GM12878 (cell line): Measurements from ENCODE around the gene OPRM1. TPM values are rescaled to one million over a fixed set of nuclear protein-coding genes. Genes with fewer than 3 reads are reported as not detected.

Experiments
- ATAC-seq: fragments of 200-7000 bp; cut with Tn5 transposase; 3 replicates; pipeline ENCODE4 v1.9.1; 2020; ENCODE audit warnings: mild to moderate bottlenecking, moderate library complexity
- BruUV-seq: library from RNA; stranded (reverse); fragments of 400-500 nt; replicated peaks from 2 replicates; lab custom pipeline; 2021; lab: Mats Ljungman, UMichigan
- CTCF ChIA-PET: fragments of 300-600 bp; sonication (Branson Sonifier 250); formaldehyde crosslinking; extraction: SDS; loops from one replicate; lab custom pipeline; 2021; ENCODE audit warnings: inconsistent platforms; lab: Yijun Ruan, JAX
- POLR2A ChIA-PET: fragments of 350-600 bp; formaldehyde crosslinking; extraction: SDS; loops from one replicate; lab custom pipeline; 2021; ENCODE audit warnings: inconsistent platforms; lab: Charles Lee
- RAD21 ChIA-PET: fragments of 300-600 bp; sonication (Branson Sonifier 250); formaldehyde crosslinking; loops from one replicate; lab custom pipeline; 2023; ENCODE audit warnings: antibody characterized with exemption; ENCODE audit not compliant: unreplicated experiment; lab: Charles Lee
- SMC1A ChIA-PET: fragments of 300-600 bp; sonication (Branson Sonifier 250); formaldehyde crosslinking; loops from one replicate; lab custom pipeline; 2023; ENCODE audit not compliant: unreplicated experiment, uncharacterized antibody; lab: Charles Lee
- DNase-seq: peaks from one replicate; pipeline ENCODE4 v3.0.0-alpha.2; 2011; ENCODE audit warnings: low read depth, low spot score
- FAIRE-seq: peaks from 3 replicates; lab custom pipeline; 2011; peaks lifted over from hg19 to GRCh38; lab: Jason Lieb, UNC
- H2AFZ ChIP-seq: 2 replicates; pipeline ENCODE4 v1.6.0; 2011; ENCODE audit warnings: low read depth, low read length, control low read depth; ENCODE audit not compliant: control insufficient read depth
- H3K27ac ChIP-seq: 2 replicates; pipeline ENCODE4 v1.5.1; 2011; ENCODE audit warnings: control low read depth; ENCODE audit not compliant: control insufficient read depth, insufficient read depth
- H3K27me3 ChIP-seq, 2 experiments: replicated peaks in 1 of 2; 2 replicates each; pipeline versions ENCODE4 v1.6.0 to v1.6.1; 2011; ENCODE audit warnings: low read length in 1 of 2; ENCODE audit not compliant: control insufficient read depth in 2 of 2, insufficient read depth in 2 of 2
- H3K36me3 ChIP-seq, 2 experiments: 2 replicates each; pipeline ENCODE4 v1.5.1; 2011; ENCODE audit warnings: low read length in 1 of 2; ENCODE audit not compliant: control insufficient read depth in 2 of 2, insufficient read depth in 2 of 2
- H3K4me1 ChIP-seq: 2 replicates; pipeline ENCODE4 v1.6.1; 2011; ENCODE audit warnings: mild to moderate bottlenecking, low read length, moderate library complexity, mixed read lengths; ENCODE audit not compliant: control insufficient read depth, insufficient read depth
- H3K4me2 ChIP-seq: 2 replicates; pipeline ENCODE4 v1.6.0; 2011; ENCODE audit warnings: control low read depth; ENCODE audit not compliant: control insufficient read depth, insufficient read depth
- H3K4me3 ChIP-seq: fragments of 200-600 bp; sonication (generic); 2 replicates; pipeline ENCODE4 v1.5.1; 2016
- H3K79me2 ChIP-seq: 2 replicates; pipeline ENCODE4 v1.6.0; 2011; ENCODE audit warnings: low read length; ENCODE audit not compliant: control insufficient read depth, insufficient read depth
- H3K9ac ChIP-seq: 2 replicates; pipeline ENCODE4 v1.8.0; 2011; ENCODE audit warnings: low read length, control low read depth, mixed read lengths; ENCODE audit not compliant: control insufficient read depth, insufficient read depth
- H3K9me3 ChIP-seq: replicated peaks from 3 replicates; pipeline ENCODE4 v1.5.1; 2011; ENCODE audit warnings: mild to moderate bottlenecking, low read length; ENCODE audit not compliant: control insufficient read depth, insufficient read depth
- H4K20me1 ChIP-seq: 2 replicates; pipeline ENCODE4 v1.6.0; 2011; ENCODE audit not compliant: control insufficient read depth, insufficient read depth
- BCL11A ChIP-seq: IDR thresholded peaks from 2 replicates; pipeline ENCODE4 v1.6.1; 2011; ENCODE audit warnings: low read depth, low read length
- EED ChIP-seq: sonication (generic); IDR thresholded peaks from 2 replicates; pipeline ENCODE4 v1.6.1; 2016; ENCODE audit warnings: antibody characterized with exemption, low read depth
- FOXM1 ChIP-seq: IDR thresholded peaks from 2 replicates; pipeline ENCODE4 v1.6.1; 2012; ENCODE audit warnings: low read depth, mild to moderate bottlenecking, inconsistent platforms, low read length, moderate library complexity
- HDAC2 ChIP-seq: fragments of 200-600 bp; sonication (generic); IDR thresholded peaks from 2 replicates; pipeline ENCODE4 v1.6.1; 2017
- KDM1A ChIP-seq: fragments of 200-600 bp; sonication (generic); IDR thresholded peaks from 2 replicates; pipeline ENCODE4 v1.6.1; 2016; ENCODE audit warnings: borderline replicate concordance
- NRF1 ChIP-seq: conservative IDR thresholded peaks from 2 replicates; pipeline ENCODE4 v1.6.1; 2011; ENCODE audit warnings: mild to moderate bottlenecking, low read depth, low read length, improper control_type of control experiment
- PAX8 ChIP-seq: fragments of 450-650 bp; IDR thresholded peaks from 2 replicates; pipeline ENCODE4 v1.6.1; 2017; ENCODE audit warnings: mild to moderate bottlenecking, moderate library complexity
- PKNOX1 ChIP-seq: fragments of 450-650 bp; IDR thresholded peaks from 2 replicates; pipeline ENCODE4 v1.6.1; 2016; ENCODE audit warnings: mild to moderate bottlenecking
- PML ChIP-seq: IDR thresholded peaks from 2 replicates; pipeline ENCODE4 v1.6.1; 2012; ENCODE audit warnings: low read length, inconsistent platforms
- RELA ChIP-seq: fragments of 450-650 bp; IDR thresholded peaks from 2 replicates; pipeline ENCODE4 v1.8.0; 2014; ENCODE audit warnings: borderline replicate concordance; ENCODE audit not compliant: partially characterized antibody
- SRF ChIP-seq, 2 experiments: IDR thresholded peaks; 2 replicates each; pipeline ENCODE4 v1.6.1; 2011; ENCODE audit warnings: low read depth in 2 of 2, low read length in 2 of 2, mild to moderate bottlenecking in 1 of 2, moderate library complexity in 1 of 2
- WGBS: methylation state at CpG from one replicate; pipeline ENCODE4 v1.1.6; 2016; ENCODE audit warnings: low lambda C conversion rate; ENCODE audit not compliant: insufficient replicate concordance, insufficient coverage; ENCODE audit errors: missing lambda C conversion rate; 5-methylcytosine and 5-hydroxymethylcytosine counted together
- in situ Hi-C: fragments of 300-500 bp; cut with MboI; formaldehyde crosslinking; loops from 9 replicates; pipeline ENCODE4 v1.14.3; 2018; ENCODE audit warnings: mixed read lengths
- intact Hi-C: fragments of 100-400 bp; cut with micrococcal nuclease; formaldehyde crosslinking; loops from one replicate; pipeline ENCODE4 v1.14.2; 2022; ENCODE audit not compliant: unreplicated experiment
- polyA plus RNA-seq, 11 experiments: library from polyadenylated mRNA; depleted of rRNA in 4 of 11; unstranded in 6 of 11; stranded (reverse) in 5 of 11; fragments of >200 nt; fragmentation: Nextera tagmentation in 4 of 11; fragmentation: Illumina TruSeq in 1 of 11; extraction: Ambion mirVana in 4 of 11; extraction: Trizol in 1 of 11; gene quantifications; 1 replicate in 1 of 11; 2 replicates in 10 of 11; pipeline versions ENCODE4 v1.2.1 to v1.2.3, GENCODE V29; 2011 to 2016; ENCODE audit warnings: inconsistent platforms in 2 of 11, missing spikeins in 2 of 11, low read depth in 1 of 11
- total RNA-seq, 4 experiments: library from RNA; depleted of rRNA in 3 of 4; stranded (reverse); fragments of >200 nt in 3 of 4; fragmentation: Illumina TruSeq in 1 of 4; extraction: Trizol in 1 of 4; gene quantifications; 2 replicates each; pipeline versions ENCODE4 v1.2.1 to v1.2.3, GENCODE V29; 2013 to 2021
- TF ChIP-seq, protein P1 (sequence below): fragments of 150-350 bp; IDR thresholded peaks from 2 replicates; pipeline ENCODE4 v1.6.1; 2014; ENCODE audit warnings: mild to moderate bottlenecking, low read depth, low read length

Gene OPRM1
- total and polyA plus RNA-seq, 10 of the 15 experiments (the other 5 are each of a cell fraction or from before 2014, with no cell fraction given), result not detected

DNA sequence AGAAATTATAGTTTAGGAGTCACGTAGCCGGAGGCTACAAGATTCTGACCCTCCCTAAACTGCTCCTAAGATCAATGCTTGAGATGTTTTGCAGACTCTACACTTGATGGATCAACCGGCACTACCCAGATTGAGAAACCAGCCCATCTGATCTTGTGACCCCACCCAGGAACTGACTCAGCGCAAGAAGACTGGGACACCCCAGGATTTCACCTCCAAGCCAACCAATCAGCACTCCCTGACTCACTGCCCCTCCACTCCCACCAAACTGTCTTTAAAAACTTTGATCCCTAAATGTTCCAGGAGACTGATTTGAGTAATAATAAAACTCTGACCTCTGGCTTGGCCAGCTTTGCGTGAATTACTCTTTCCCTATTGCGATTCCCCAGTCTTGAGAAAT is 99.8 kb downstream of the OPRM1 start:
- ChIA-PET RAD21 (no interaction called here), POLR2A (no interaction called here), SMC1A (interaction anchor here (0.6 to 3.5 kb wide), 2 partner anchors 18 to 139 kb away, joined by 3 to 19 read pairs; no protein-coding TSS in a partner anchor), CTCF (interaction anchor here (3.8 kb wide), 1 partner anchor 139 kb away, joined by 15 read pairs; no protein-coding TSS in a partner anchor)
- no peaks in the 10 kb centered on the region for H3K79me2 ChIP-seq
- FAIRE-seq (no peak), DNase-seq (no peak), ATAC-seq (no peak)
- BruUV-seq, result no TSS peak
- H3K27ac ChIP-seq, result no peak overlapping the region
- no peak overlapping the region for H3K4me3 ChIP-seq
- H3K27me3 ChIP-seq, result peaks cover 0 to 3% of the 10 kb centered on the region in 2 experiments; a peak in 2 of 4 replicates
- WGBS, result 60% methylated on average over 6 of the region's 6 CpGs
- no peaks in the 10 kb centered on the region for H3K4me1 ChIP-seq
- in situ Hi-C loops (no loop called here), intact Hi-C loops (no loop called here)
- no peaks in the 10 kb centered on the region for H4K20me1 ChIP-seq
- H3K4me2 ChIP-seq, result no peak overlapping the region
- no peak overlapping the region for H2AFZ ChIP-seq
- H3K36me3 ChIP-seq, result no peaks in the 10 kb centered on the region
- H3K9ac ChIP-seq, result no peak overlapping the region
- H3K9me3 ChIP-seq, result no peaks in the 10 kb centered on the region
- TF ChIP-seq PAX8 (no peak), PKNOX1 (no peak), KDM1A (no peak), HDAC2 (no peak), FOXM1 (no peak), RELA (no peak), PML (no peak)

- no peak overlapping the region for H3K4me2 ChIP-seq
- POLR2A ChIA-PET, result no interaction called here
- 94% methylated on average over 6 of the region's 6 CpGs for WGBS
- DNase-seq (no peak), FAIRE-seq (no peak), ATAC-seq (no peak)
- intact Hi-C loops, result no loop called here
- RAD21 ChIA-PET, result interaction anchor here (0.6 kb wide), 1 partner anchor 137 kb away, joined by 3 read pairs; no protein-coding TSS in a partner anchor
- no peaks in the 10 kb centered on the region for H3K9me3 ChIP-seq
- no peaks in the 10 kb centered on the region for H3K36me3 ChIP-seq
- TF ChIP-seq PAX8, result no peak
- TF ChIP-seq NRF1, result no peak
- no peak for TF ChIP-seq BCL11A
- TF ChIP-seq, protein P1, sequence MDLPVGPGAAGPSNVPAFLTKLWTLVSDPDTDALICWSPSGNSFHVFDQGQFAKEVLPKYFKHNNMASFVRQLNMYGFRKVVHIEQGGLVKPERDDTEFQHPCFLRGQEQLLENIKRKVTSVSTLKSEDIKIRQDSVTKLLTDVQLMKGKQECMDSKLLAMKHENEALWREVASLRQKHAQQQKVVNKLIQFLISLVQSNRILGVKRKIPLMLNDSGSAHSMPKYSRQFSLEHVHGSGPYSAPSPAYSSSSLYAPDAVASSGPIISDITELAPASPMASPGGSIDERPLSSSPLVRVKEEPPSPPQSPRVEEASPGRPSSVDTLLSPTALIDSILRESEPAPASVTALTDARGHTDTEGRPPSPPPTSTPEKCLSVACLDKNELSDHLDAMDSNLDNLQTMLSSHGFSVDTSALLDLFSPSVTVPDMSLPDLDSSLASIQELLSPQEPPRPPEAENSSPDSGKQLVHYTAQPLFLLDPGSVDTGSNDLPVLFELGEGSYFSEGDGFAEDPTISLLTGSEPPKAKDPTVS, result no peak
- TF ChIP-seq SRF (IDR thresholded peaks at IDR 0.05; ENCODE audit: low read depth in 2 of 2, low read length in 2 of 2), result no peak
- TF ChIP-seq EED, result no peak
- no peaks in the 10 kb centered on the region for H4K20me1 ChIP-seq
- BruUV-seq, result no TSS peak
- H3K79me2 ChIP-seq, result no peaks in the 10 kb centered on the region
- peaks cover 0 to 3% of the 10 kb centered on the region in 2 experiments; a peak in 2 of 4 replicates for H3K27me3 ChIP-seq
- H3K27ac ChIP-seq, result no peak overlapping the region
- H3K4me1 ChIP-seq, result no peaks in the 10 kb centered on the region
- in situ Hi-C loops, result no loop called here
- CTCF ChIA-PET, result interaction anchor here (1.1 to 3.8 kb wide), 3 partner anchors 136 to 231 kb away, joined by 3 to 15 read pairs (median 4); no protein-coding TSS in a partner anchor
- SMC1A ChIA-PET, result interaction anchor here (0.8 to 3.5 kb wide), 3 partner anchors 14 to 193 kb away, joined by 3 to 19 read pairs (median 3); no protein-coding TSS in a partner anchor
- H3K9ac ChIP-seq, result no peak overlapping the region
- H2AFZ ChIP-seq, result no peak overlapping the region
- H3K4me3 ChIP-seq, result no peak overlapping the region
Measured at GRCh38 chr6:154139892-154140291, 100.9 kb downstream of the OPRM1 start.
